ENCODE results near the gene RNF103.

DNA sequence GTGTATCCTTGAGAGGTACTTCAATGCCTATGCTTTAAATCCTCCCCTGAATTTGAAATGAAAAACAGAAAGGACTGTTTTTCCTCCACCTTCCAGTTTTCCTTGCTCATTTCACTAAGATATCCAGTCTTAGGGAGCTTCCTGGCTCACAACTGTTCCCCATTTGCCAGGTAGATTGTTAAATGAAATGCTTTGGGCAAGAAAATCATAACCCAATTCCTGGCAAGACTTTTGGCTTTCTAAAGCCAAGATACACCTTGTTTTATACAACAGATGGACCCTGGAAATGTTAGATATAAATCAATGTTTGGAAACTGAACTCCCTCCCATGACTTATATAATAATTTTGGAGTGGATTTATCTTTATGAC is 56.9 kb downstream of the RNF103 start:
- TF ChIP-seq CTCF (IDR thresholded peaks at IDR 0.05; ENCODE audit: low read length) (no peak), EZH2phosphoT487 (IDR thresholded peaks at IDR 0.05; ENCODE audit: low read length) (no peak)
